ENCODE measurements around the gene HPS5. TPM values are rescaled to one million over a fixed set of nuclear protein-coding genes. Genes with fewer than 3 reads are reported as not detected.
"Not testable (repeated sequence)": the region's sequence is repeated elsewhere in the genome, so short reads cannot be mapped to it uniquely, and the experiment has no call there.

HPS5 gene
- total RNA-seq, 2 experiments from 2014 or later: 8.8 to 9.3 TPM

DNA sequence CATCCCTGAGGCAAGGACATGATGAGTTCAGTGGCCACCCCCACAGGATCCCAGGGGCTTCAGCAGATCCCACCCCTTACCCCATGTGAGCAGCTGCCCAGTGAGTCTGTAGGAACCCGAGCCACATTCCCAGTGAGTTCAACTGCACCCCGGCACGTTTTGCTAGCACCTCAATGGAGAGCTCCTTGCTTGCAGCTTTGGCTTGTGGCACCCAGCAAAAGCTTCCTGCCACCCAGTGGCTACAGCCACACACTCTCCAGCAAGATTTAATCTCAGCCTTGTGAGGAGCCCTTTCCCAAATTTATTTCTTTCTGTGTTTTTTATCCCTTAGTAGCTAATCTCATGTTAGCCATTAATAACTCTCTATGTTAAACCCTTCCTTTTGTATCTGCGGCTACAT, 51.8 kb downstream of the HPS5 start:
- ATAC-seq (ENCODE audit: poor library complexity) (no peak), DNase-seq (no peak)
- H3K27ac Mint-ChIP-seq: no peak overlapping the region
- intact Hi-C loops (cut with DNase I, micrococcal nuclease): loop anchor here in 1 of 2 experiments (10.0 kb wide), 1 partner anchor 55 kb away; no protein-coding TSS in a partner anchor
- no peaks in the 10 kb centered on the region for H3K36me3 Mint-ChIP-seq (ENCODE audit: low read depth)
- CTCF ChIA-PET: no interaction called here
- H3K4me1 Mint-ChIP-seq (ENCODE audit: low read depth): no peaks in the 10 kb centered on the region
- H3K4me3 ChIP-seq (ENCODE audit: low read length): no peak overlapping the region
- H3K27me3 ChIP-seq (ENCODE audit: control insufficient read depth in 1 of 2, insufficient read depth in 2 of 2, low read length in 2 of 2): no peaks in the 10 kb centered on the region
- peaks cover 2% of the 10 kb centered on the region for H3K4me1 ChIP-seq (ENCODE audit: insufficient read depth, low read length)
- POLR2A ChIA-PET: no interaction called here
- no peak overlapping the region for H3K4me3 Mint-ChIP-seq
- TF ChIP-seq, protein P1, sequence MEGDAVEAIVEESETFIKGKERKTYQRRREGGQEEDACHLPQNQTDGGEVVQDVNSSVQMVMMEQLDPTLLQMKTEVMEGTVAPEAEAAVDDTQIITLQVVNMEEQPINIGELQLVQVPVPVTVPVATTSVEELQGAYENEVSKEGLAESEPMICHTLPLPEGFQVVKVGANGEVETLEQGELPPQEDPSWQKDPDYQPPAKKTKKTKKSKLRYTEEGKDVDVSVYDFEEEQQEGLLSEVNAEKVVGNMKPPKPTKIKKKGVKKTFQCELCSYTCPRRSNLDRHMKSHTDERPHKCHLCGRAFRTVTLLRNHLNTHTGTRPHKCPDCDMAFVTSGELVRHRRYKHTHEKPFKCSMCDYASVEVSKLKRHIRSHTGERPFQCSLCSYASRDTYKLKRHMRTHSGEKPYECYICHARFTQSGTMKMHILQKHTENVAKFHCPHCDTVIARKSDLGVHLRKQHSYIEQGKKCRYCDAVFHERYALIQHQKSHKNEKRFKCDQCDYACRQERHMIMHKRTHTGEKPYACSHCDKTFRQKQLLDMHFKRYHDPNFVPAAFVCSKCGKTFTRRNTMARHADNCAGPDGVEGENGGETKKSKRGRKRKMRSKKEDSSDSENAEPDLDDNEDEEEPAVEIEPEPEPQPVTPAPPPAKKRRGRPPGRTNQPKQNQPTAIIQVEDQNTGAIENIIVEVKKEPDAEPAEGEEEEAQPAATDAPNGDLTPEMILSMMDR (IDR thresholded peaks at IDR 0.05): no peak
- H3K27me3 Mint-ChIP-seq: no peaks in the 10 kb centered on the region
- H3K27ac ChIP-seq (ENCODE audit: low read depth in 1 of 2, low read length in 2 of 2): no peak overlapping the region
- no peaks in the 10 kb centered on the region for H3K36me3 ChIP-seq (ENCODE audit: insufficient read depth, low read length)
- no peaks in the 10 kb centered on the region for H3K9me3 Mint-ChIP-seq
- H3K9me3 ChIP-seq (ENCODE audit: control insufficient read depth in 1 of 2, insufficient read depth in 1 of 2, low read length in 2 of 2): no peaks in the 10 kb centered on the region

DNA sequence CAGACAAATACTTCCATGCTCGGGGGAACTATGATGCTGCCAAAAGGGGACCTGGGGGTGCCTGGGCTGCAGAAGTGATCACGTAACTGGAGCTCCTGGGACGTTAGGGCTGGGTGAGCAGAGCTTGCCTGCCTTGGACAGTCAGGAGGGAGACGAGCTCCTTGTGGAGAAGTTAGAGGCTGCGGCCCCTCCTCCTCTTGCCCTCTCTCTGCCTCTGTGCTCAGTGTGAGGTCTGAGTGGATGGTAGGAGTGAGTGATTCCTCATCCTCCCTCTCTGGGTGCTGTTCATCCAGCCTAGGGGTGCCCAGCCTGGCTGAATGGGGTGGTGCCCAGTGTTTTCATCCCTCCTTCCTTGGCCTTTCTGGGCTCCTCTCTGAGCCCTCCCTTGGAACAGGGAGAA, 52.7 kb downstream of the HPS5 start:
- H3K36me3 Mint-ChIP-seq (ENCODE audit: low read depth); POLR2A ChIA-PET; H3K36me3 ChIP-seq (ENCODE audit: insufficient read depth, low read length); DNase-seq; H3K9me3 ChIP-seq (ENCODE audit: control insufficient read depth in 1 of 2, insufficient read depth in 1 of 2, low read length in 2 of 2); CTCF ChIA-PET; H3K4me1 Mint-ChIP-seq (ENCODE audit: low read depth); H3K9me3 Mint-ChIP-seq; H3K4me3 Mint-ChIP-seq; H3K27ac ChIP-seq (ENCODE audit: low read depth in 1 of 2, low read length in 2 of 2); H3K27ac Mint-ChIP-seq; H3K4me1 ChIP-seq (ENCODE audit: insufficient read depth, low read length); H3K27me3 Mint-ChIP-seq; H3K4me3 ChIP-seq (ENCODE audit: low read length); ATAC-seq (ENCODE audit: poor library complexity); H3K27me3 ChIP-seq (ENCODE audit: control insufficient read depth in 1 of 2, insufficient read depth in 2 of 2, low read length in 2 of 2): not testable (repeated sequence)
- intact Hi-C loops (cut with DNase I, micrococcal nuclease): loop anchor here in 1 of 2 experiments (2.0 kb wide), 1 partner anchor 22 kb away; no protein-coding TSS in a partner anchor

DNA sequence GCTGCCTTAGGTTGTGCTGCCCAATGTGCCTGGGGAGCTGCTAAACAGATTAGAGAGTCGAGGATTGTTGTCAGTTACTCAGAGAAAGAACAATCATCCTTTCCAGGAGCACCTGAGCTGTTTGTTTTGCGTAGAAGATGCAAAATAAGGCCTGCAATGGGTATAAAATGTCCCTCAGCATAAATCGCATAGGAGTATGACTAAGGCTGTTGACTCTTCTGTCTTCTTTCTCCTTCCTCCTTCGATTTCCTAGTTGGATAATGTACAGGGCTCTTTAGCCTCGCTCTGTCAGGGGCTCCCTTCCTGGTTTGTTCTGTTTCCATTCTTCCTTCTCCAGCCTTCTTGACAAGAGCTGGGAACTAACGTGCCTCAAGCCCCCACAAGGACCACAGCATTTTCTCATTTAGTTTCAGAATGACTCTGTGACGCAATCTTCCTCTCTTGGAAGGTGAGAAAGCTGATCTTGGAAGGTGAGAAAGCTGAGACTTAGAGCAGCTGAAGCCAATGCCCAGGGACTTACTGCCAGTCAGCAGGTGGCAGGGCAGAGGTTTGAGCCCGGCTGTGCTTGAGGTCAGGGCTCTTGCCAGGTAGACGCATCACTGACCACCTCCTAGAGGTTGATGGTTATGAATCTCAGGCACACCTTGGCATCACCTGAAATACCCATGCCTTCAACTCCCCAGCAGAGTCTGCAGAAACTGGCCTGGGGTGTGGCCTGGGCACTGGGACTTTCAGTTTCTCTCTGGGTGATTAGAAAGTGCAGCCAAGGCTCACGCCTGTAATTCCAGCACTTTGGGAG, 54.4 kb downstream of the HPS5 start:
- POLR2A ChIA-PET; H3K27me3 Mint-ChIP-seq; H3K4me1 ChIP-seq (ENCODE audit: insufficient read depth, low read length); H3K4me3 ChIP-seq (ENCODE audit: low read length); H3K36me3 ChIP-seq (ENCODE audit: insufficient read depth, low read length); CTCF ChIA-PET; H3K36me3 Mint-ChIP-seq (ENCODE audit: low read depth); H3K27ac ChIP-seq (ENCODE audit: low read depth in 1 of 2, low read length in 2 of 2); H3K9me3 Mint-ChIP-seq; H3K4me1 Mint-ChIP-seq (ENCODE audit: low read depth); H3K27me3 ChIP-seq (ENCODE audit: control insufficient read depth in 1 of 2, insufficient read depth in 2 of 2, low read length in 2 of 2); H3K9me3 ChIP-seq (ENCODE audit: control insufficient read depth in 1 of 2, insufficient read depth in 1 of 2, low read length in 2 of 2); H3K27ac Mint-ChIP-seq: not testable (repeated sequence)
- DNase-seq (peak in 1 of 14 experiments; percentile 38), ATAC-seq (ENCODE audit: poor library complexity) (peak; percentile 55)
- intact Hi-C loops (cut with DNase I, micrococcal nuclease): loop anchor here in 1 of 2 experiments (2.0 kb wide), 1 partner anchor 21 kb away; no protein-coding TSS in a partner anchor
- H3K4me3 Mint-ChIP-seq: peak overlapping the region; percentile 7

DNA sequence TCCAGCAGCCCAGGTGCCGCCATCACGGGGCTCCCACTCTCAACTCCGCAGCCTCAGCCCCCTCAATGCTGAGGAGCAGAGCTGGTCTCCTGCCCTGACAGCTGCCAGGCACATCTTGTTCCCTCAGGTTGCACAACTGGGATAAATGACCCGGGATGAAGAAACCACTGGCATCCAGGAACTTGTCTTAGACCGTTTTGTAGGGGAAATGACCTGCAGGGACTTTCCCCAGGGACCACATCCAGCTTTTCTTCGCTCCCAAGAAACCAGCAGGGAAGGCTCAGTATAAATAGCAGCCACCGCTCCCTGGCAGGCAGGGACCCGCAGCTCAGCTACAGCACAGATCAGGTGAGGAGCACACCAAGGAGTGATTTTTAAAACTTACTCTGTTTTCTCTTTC, 56.0 kb downstream of the HPS5 start, which contains the start of gene SAA1:
SAA1 (plus strand) TSS at position 316 of the 400 bp plus-strand sequence. CDS start 624 bp downstream, outside the sequence.
- H3K27me3 Mint-ChIP-seq: no peaks in the 10 kb centered on the region
- CTCF ChIA-PET: no interaction called here

More for the DNA sequence above, 56.0 kb downstream of the HPS5 start, which contains the start of gene SAA1:
- DNase-seq: no peak
- Histone ChIP-seq H3K4me1 (ENCODE audit: insufficient read depth, low read length) (peaks cover 2% of the 10 kb centered on the region), H3K9me3 (ENCODE audit: control insufficient read depth in 1 of 2, insufficient read depth in 1 of 2, low read length in 2 of 2) (no peaks in the 10 kb centered on the region), H3K4me3 (ENCODE audit: low read length) (no peak within 1 kb of the TSS), H3K27ac (ENCODE audit: low read depth in 1 of 2, low read length in 2 of 2) (no peak within 1 kb of the TSS), H3K36me3 (ENCODE audit: insufficient read depth, low read length) (no peaks in the 10 kb centered on the region), H3K27me3 (ENCODE audit: control insufficient read depth in 1 of 2, insufficient read depth in 2 of 2, low read length in 2 of 2) (no peaks in the 10 kb centered on the region)
- Mint-ChIP-seq H3K27ac (no peak within 1 kb of the TSS), H3K4me3 (no peak within 1 kb of the TSS), H3K4me1 (ENCODE audit: low read depth) (no peaks in the 10 kb centered on the region), H3K36me3 (ENCODE audit: low read depth) (no peaks in the 10 kb centered on the region), H3K9me3 (no peaks in the 10 kb centered on the region)
- POLR2A ChIA-PET: no interaction called here
- TF ChIP-seq, protein P1 (IDR thresholded peaks at IDR 0.05): no peak
- ATAC-seq (ENCODE audit: poor library complexity): no peak
- intact Hi-C loops (cut with DNase I, micrococcal nuclease): loop anchor here in 1 of 2 experiments (1.0 kb wide), 1 partner anchor 19 kb away; no protein-coding TSS in a partner anchor
